Panc1 (cell line): ENCODE measurements around the gene NCOA3.

Experiments
- CTCF ChIP-seq: fragments of 450-650 bp; IDR thresholded peaks from 2 replicates; pipeline ENCODE4 v1.5.1; 2017; ENCODE audit warnings: mild to moderate bottlenecking
- REST ChIP-seq, 2 experiments: IDR thresholded peaks; 2 replicates each; pipeline ENCODE4 v1.6.1; 2011 to 2012; ENCODE audit warnings: low read depth in 2 of 2, control low read depth in 1 of 2, low read length in 1 of 2, mild to moderate bottlenecking in 1 of 2, moderate library complexity in 1 of 2; ENCODE audit not compliant: insufficient read depth in 1 of 2

GRCh38 chr20:47655635-47656034 lies 153.9 kb downstream of the NCOA3 start:
- TF ChIP-seq CTCF = no peak
- TF ChIP-seq REST (IDR thresholded peaks at IDR 0.05; ENCODE audit: insufficient read depth in 1 of 2, low read depth in 2 of 2, low read length in 1 of 2) = no peak
